COLO668 (cell line): Measurements from ENCODE around the gene LTBP1.

Experiments used
- DNase-seq: peaks from one replicate; lab custom pipeline; 2025; ENCODE audit not compliant: unreplicated experiment; lab: John Stamatoyannopoulos, UW

Gene LTBP1

DNA sequence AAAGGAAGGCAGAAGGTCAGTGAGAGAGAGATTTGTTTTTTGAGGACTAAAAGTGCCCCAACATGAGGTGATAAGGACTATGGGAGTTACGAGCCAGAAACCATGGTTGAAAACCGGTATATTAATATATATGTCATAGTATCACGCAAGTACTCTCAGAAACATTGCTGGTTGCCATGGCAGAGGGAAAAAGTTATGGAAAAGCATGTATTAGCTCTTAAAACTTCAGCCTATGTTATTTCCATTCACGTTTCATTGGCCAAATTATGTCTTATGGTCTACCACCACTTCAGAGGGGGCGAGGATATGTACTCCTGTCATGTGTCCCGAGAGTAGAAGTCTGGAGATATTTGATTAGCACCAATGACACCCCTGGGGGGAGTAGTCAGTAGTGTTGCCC, 125.9 kb downstream of the LTBP1 start:
- no peak for DNase-seq

DNA sequence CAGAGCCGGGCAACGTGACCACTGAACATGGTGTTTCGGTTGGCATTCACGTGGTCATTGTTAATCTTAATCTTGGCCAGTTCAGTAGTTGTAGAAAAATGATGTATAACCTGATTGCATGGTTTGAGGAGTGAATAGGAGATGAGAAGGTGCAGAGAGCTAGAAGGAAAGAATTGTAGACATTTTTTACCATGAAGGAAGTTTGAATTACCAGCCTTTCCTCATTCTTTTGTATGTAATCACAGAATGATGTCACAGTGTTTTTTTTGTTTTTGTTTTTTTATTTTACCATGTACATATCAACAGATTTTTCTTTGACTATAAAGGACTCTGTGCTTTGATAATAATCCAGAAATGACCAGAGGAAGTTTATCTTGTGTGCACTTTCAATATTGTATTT, 126.3 kb downstream of the LTBP1 start:
- DNase-seq: no peak

DNA sequence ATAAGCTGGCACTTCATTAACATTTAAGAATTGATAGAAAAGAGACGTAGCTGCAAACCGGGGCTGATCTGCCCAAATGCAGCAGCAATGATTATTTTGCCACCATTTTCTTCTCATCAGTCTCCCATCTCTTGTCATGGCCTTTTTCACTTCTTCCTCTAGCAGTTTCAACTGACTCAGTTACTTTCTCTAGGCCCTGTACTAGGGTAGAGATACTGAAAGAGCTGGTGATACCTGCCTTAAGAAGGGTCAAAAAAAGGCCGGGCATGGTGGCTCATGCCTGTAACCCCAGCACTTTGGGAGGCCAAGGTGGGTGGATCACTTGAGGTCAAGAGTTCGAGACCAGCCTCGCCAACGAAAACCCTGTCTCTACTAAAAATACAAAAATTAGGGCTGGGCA, 127.4 kb downstream of the LTBP1 start:
- no peak for DNase-seq

DNA sequence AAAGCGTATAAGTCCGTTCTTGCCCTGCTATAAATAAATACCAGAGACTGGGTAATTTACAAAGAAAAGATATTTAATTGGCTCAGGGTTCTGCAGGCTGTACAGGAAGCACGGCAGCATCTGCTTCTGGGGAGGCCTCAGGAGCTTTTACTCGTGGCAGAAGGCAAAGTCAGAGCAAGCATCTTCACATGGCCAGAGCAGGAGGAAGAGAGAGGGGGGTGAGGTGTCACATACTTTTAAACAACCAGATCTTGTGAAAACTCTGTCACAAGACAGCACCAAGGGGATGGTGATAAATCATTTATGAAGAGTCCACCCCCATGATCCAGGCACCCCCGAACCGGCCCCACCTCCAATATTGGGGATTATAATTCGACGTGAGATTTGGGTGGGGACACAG, 130.6 kb downstream of the LTBP1 start:
- DNase-seq: no peak

DNA sequence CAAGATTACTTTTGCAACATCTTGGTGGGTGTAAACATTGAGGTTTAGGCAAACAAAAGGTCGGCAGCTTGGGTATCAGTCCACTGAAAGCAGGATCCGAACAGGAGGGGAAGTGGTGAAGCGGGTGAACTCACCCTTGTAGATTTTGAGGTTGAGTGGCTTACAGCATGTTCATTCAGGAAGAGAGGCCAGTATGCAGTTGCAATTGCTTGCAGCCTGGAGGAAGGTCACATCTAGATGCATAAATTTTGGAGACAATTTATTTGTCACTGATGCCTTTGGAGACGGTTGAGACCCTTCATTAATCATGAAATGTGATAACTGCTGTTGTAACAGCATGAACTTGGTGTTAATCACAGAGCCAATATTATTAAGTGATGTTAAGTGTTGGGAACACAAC, 131.1 kb downstream of the LTBP1 start:
- DNase-seq: no peak

DNA sequence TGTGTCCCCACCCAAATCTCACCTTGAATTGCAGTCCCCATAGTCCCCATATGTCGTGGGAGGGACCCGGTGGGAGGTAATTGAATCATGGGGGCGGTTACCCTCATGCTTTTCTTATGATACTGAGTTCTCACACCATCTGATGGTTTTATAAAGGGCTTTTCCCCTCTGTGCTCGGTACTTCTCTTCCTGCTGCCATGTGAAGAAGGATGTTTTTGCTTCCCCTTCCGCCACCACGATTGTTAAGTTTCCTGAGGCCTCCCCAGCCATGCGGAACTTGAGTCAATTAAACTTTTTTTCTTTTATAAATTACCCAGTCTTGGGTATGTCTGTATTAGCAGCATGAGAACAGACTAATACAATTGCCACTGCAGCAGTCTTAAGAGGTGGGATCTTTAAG, 134.9 kb downstream of the LTBP1 start:
- no peak for DNase-seq

DNA sequence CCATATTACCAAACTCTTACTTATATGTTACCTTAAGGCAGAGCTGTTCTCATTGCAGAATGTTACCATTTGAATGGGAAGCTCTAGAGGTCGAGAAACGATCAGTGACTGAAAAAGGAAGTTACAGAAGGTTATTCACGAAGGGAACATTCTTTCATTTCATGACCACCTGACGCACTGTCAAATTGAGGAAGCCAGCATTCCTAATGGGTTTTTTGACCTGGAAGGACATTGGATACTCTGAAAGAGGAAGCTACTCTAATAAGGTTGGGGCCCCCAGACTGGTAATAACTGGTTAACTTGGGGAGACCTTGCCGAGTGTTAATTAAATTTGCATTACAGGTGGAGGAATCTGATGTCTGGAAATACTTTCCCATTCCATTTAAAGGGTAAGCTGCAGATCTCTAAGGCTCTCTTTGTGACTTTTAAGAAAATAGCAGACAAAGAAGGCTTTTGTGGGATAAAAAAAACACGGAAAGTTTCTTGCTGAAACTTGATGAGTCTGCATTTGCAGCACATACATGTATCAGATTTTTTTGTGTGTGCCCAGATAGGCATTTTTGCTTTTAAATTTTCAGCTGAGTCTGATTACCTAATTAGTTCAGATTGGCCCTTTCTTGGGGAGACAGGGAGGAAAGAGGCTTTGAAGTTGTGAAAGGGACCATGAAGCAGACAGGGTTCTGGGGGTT, 137.1 kb downstream of the LTBP1 start:
- DNase-seq: no peak

DNA sequence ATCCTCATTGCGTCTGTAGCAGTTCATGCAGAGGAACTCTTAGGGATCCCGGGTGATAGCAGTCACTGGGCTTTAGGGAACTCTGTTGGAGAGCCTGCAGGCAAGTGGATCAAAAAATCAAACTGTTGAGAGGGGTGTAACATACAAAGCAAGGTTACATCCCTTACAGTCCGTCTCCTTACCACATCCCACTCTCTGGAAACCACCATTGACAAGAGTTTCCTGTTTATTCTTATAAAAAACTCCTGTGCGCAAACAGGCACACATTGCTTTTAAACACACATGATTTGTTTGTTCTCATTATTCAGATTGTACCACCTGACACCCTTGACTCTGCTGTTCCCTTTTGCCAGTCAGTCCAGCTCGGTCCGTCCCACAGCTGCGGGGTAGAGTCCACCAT, 137.7 kb downstream of the LTBP1 start:
- DNase-seq: no peak

DNA sequence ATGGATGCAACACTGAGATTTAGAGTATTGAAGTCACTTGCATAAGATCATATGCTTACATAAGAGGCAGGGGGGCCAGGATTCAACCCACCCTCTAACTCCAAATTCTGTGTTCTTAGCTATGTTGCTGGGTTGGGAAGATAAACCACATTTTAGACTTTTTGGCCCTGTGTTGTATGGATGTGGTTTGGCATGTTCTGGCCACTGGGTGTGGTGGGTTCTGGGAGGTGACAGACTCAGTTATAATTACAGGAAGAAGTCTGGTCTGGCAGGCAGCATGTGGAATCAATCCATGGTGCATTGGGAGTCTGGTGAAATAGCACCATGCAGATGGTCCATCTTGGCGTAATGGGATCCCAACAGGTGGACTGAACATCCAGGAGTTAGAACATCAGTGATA, 138.9 kb downstream of the LTBP1 start:
- DNase-seq: no peak

DNA sequence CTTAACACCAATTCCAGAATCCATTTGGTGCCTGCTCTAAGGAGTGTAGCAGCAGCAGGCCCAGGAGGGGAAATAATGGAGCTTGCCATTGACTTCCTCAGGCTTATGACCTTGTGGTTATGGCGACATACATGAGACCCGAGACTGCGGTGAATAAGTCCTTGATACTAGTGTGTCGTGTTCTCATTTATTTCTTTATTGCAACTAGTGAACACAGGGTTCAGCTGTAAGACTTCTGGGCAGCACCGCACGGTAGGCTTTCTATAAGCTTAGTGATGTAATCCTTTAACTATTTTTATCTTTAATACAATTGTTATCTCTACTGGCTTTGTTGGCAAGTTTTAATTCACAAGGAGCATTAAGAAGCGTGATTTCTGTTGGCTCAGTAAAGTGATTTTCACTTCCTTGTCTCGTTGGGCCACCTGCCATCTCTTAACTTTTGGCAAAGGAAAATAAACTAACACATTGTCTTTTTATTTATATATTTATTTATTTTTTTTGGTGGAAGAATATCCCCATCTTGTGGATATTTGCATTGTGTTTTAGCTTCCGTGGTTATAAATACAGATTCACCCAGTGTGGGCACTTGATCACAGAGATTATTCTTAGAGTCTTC, 139.8 kb downstream of the LTBP1 start:
- DNase-seq: no peak

DNA sequence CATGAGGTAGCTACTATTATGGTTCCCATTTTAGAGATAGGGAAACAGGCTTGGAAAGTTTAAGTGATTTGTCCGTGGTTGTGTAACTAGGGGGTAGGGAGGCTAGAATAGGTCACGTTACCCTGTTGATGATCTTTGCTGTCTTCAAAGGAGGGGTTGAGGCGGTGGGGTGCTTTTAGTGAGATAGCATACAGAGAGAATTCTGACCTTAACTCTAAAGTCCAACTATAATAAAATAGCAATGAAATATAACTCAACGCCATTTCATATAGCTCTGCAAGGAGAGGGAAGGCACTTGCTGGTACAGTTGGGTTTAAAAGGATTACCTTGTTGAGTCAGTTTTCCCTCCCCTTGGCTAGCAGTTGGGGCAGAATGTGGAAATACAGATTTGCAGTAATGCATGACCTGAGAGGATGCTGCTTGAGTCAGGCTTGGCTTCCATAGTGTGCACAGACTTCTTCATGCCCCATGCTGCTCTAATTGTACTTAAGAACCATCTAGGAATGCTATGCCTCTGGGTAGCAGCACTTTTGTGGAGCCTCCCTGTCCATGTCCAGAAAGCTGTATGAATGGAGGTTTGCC, 143.9 kb downstream of the LTBP1 start:
- DNase-seq: no peak

DNA sequence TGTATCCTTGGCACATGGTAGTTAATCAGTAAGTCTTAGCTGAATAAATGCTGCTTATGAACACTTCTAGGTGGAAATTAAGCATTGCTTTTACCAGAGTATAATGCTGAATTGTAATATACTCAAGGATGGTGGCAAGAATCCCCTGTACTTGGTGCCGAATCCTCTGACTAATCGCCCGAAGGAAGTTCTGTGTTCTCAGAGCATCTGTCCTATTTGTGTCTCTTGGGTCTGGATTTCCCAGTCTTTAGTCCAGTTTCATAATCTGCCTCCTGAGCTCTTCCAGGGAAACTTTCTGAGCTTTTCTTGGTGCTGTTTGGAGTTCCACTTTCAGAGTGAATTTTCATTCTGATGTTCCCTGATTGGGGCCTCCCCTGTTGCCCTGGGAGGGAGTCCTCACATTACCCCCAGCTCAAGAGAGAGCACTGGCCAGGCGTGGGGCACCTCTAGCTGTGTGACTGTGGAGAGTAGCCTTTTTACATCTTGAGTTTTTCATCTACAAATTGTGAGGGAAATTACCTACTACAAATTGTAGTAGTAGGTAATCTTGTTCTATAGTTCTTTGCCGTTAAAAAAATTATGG, 144.9 kb downstream of the LTBP1 start:
- DNase-seq: no peak

DNA sequence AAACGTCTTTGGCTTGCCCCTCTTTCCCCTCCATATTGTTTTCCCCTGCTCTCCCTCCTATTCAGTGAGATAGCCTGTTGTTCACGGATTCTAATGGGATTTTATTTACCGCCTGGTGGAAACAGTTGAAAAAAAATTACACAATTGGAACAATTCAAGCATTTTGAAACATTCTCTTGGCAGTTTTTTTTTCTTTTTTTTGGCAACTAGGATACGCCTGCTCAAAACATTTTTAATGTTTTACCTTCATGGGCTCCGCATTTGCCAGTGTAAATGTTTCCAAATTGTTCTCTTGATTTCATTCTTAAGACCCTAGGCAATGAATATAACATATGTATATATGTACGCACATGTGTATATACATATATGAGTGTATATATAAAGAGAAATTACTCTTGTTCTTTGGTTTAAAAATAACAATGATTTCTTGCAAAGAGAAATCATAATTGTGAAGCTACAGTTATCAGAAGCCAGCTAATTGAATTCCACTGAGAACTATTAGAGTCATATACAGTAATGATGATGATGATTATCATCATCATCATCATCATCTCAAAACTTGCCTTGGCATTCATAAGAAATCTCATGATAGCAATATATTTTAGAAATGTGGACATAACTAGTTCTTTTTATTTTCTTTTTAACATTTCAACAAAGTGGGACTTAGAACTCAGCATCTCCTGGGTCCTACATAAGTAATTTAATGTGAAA, 146.7 kb downstream of the LTBP1 start:
- DNase-seq: no peak

DNA sequence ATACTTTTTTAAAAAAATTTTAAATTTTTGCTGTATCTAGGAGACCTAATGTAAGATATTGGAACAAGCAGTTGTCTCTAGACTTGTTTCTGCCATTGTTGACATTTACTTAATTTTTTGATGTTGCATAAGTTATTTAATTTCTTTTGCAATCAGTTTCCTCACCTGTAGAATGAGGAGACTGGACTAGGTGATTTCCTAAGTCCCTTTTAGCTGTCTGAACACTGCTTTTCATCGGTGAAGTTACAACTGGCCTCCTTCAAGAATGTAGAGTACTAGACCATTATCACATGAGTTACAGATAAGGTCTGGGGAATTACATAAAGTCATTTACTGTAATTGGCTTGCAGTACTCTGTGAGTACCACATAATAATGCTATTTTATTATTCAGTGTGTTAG, 147.6 kb downstream of the LTBP1 start:
- DNase-seq: no peak

DNA sequence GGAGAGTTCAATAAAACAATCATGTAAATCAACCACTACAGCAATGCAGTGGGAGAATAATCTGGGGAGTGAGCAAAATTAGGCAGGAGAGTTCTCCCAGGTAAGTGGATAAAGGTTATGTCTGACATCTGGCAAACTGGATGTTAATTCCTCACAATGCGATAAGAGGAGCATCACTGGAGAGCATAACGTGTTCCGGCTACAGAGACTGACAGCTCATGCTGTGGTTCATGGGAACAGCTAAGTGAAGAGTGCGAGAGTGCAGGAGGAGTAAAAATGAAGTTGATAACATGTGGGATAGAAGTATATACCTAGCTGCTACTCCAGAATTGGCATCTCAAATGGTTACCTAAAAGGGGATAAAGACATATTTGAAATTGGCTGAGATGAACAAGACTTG, 153.2 kb downstream of the LTBP1 start:
- DNase-seq: no peak

DNA sequence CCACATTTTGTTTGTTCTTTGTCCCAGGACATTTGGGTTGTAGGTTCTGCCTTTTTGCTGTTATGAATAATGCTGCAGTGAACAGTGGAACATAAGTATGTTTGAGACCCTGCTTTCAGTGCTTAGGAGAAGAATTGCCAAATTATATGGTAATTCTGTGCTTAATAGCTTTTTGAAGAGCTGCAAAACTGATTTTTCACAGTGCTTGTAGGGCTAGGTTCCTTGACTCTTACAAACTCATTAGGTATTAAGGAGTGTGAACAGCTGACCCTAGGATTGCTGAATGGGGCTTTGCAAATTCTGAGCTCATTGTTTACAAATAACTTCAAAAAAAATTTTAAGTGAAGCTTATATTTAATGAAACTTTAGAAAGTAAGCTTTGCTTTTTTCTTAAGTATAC, 154.2 kb downstream of the LTBP1 start:
- no peak for DNase-seq

DNA sequence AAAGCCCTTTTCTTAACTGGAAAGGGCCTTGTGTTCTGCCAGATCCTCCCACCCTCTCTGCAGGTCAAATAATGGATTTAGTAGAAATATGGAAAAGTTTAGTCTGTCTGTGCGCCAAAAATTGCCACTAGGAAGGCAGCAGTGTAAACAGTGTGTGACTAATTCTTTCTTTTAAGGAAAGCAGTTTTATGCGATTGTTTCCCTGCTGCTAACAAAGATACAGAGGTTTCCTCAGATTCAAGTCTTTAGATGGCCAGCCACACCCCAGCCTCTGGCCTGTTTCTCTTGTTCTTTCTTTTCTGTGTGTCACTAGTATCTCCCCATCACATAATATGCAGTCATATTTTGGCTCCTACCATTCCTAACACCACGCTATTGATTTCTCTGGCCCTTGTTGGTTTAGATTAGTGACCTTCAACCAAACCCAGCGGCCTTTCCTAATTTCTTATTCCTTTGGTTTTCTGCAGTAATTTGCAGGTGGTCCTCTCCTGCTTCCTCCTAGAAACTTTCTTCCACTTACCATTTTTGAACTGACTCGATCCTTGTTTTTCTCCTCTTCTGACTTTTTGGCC, 157.4 kb downstream of the LTBP1 start:
- DNase-seq: no peak

DNA sequence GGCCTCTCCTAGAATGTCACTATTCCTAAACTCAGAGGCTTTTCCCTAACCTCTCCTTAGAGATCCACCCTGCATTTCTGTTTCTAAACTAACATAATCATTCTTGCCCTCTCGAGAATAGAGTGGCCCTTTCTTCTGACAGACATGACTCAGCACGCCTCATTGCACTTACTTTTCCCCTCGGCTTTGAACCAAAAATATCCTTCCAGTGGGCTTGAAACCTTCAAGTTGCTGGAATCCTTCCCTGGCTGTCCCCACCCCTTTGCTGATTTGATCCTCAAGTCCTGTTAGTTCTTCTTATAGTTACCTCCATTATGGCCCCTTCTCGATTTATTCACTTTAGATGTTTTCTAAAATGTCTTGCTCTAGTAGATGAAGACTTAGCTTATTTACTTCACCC, 158.0 kb downstream of the LTBP1 start:
- DNase-seq: no peak

DNA sequence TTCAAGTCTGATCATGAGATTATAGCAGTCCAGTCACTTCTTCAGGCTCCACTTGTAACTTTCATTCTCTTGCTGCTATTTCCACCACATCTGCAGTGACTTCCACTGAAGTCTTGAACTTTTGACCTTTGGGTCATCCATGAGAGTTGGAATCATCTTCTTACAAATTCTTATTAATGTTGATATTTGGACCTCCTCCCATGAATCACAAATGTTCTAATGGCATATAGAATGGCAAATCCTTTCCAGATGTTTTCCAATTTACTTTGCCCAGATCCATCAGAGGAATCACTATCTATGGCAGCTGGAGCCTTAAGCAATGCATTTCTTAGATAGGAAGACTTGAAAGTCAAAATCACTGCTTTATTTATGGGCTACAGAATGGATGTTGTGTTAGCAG, 159.4 kb downstream of the LTBP1 start:
- DNase-seq: no peak

DNA sequence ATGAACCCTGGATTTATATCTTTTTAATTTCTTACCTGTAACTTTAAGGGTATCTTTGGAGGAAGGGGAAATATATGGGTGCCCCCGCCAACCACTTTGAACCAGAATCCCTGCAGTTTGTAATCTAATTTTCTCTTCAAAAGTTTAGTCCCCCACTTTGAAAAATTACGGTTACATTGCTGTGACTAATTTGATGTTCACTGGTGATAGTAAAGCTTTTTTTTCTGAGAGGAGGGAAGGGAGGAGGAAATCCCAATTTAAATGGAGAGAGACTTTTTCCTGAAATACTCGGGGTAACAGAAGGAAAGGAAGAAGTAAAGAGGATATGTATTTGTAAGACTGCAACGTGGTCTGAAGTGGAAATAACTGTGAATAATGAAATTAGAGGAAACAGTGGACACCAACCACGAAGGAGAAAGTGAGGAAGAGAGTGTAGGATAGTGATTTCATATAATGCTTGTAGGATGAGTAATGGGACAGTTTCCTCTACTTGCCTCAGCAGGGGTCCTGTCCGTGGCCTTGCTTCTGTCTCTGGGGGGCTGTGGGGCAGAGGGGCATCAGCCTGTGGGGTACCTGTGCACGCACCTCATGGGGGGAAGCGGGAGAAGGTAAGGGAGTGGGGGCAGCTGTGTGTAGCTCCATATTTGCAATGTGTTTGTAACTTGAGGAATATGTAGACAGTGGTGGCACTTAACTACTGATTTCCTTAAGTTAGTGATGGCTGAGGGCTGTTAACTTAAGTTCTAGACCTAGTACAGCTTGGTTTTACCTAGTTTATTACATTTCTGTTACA, 161.1 kb downstream of the LTBP1 start:
- no peak for DNase-seq
